ENCODE data around the gene BEGAIN.

GRCh38 chr14:100584056-100585031 is 2.9 kb downstream of the BEGAIN start:
- no peak for TF ChIP-seq POLR2A (IDR thresholded peaks at IDR 0.05)
- TF ChIP-seq CTCF (IDR thresholded peaks at IDR 0.05 in 8 of 11, conservative IDR thresholded peaks at IDR 0.05 in 3 of 11), result no peak

Data from spleen (tissue), 7 donors.